WERI-Rb-1 (cell line): ENCODE data around the gene WDR73.

Experiments
- DNase-seq: peaks from one replicate; pipeline ENCODE4 v3.0.0-alpha.2; 2020
- H3K27ac ChIP-seq: fragments of 250-450 bp; sonication (Bioruptor Pico); 2 replicates; pipeline ENCODE4 v1.5.1; 2020; ENCODE audit warnings: mild to moderate bottlenecking, moderate library complexity
- H3K27me3 ChIP-seq: fragments of 250-450 bp; sonication (Bioruptor Pico); 2 replicates; pipeline ENCODE4 v1.5.1; 2021; ENCODE audit warnings: mild to moderate bottlenecking, low read depth, moderate library complexity; ENCODE audit not compliant: insufficient read depth, severe bottlenecking
- H3K36me3 ChIP-seq: fragments of 250-450 bp; sonication (Bioruptor Pico); 2 replicates; pipeline ENCODE4 v1.5.1; 2020; ENCODE audit warnings: mild to moderate bottlenecking, moderate library complexity
- H3K4me3 ChIP-seq: 2 replicates; pipeline ENCODE4 v1.5.1; 2011; ENCODE audit warnings: low read depth, mild to moderate bottlenecking, control low read depth, low read length
- H3K9me3 ChIP-seq: fragments of 250-450 bp; sonication (Bioruptor Pico); 2 replicates; pipeline ENCODE4 v1.5.1; 2021; ENCODE audit warnings: mild to moderate bottlenecking, moderate library complexity; ENCODE audit not compliant: severe bottlenecking
- CTCF ChIP-seq: IDR thresholded peaks from 2 replicates; pipeline ENCODE4 v1.5.1; 2011; ENCODE audit warnings: low read depth, mild to moderate bottlenecking, control low read depth, inconsistent platforms, low read length

Gene WDR73

GRCh38 chr15:84681831-84682230 is 27.7 kb upstream of the WDR73 start:
- no peak overlapping the region for H3K4me3 ChIP-seq
- H3K36me3 ChIP-seq: peaks cover 82% of the 10 kb centered on the region
- H3K27me3 ChIP-seq: no peaks in the 10 kb centered on the region
- H3K9me3 ChIP-seq: no peaks in the 10 kb centered on the region
- DNase-seq: no peak
- no peak overlapping the region for H3K27ac ChIP-seq
- TF ChIP-seq CTCF: no peak

- Histone ChIP-seq H3K9me3 (no peaks in the 10 kb centered on the region), H3K27me3 (no peaks in the 10 kb centered on the region), H3K27ac (no peak overlapping the region), H3K4me3 (no peak overlapping the region), H3K36me3 (peaks cover 40% of the 10 kb centered on the region)
- DNase-seq: no peak
- TF ChIP-seq CTCF: no peak
Measured at GRCh38 chr15:84671211-84671610, 17.1 kb upstream of the WDR73 start.

- no peak for TF ChIP-seq CTCF
- H3K27me3 ChIP-seq: no peaks in the 10 kb centered on the region
- H3K4me3 ChIP-seq: no peak overlapping the region
- H3K27ac ChIP-seq: no peak overlapping the region
- DNase-seq: no peak
- H3K9me3 ChIP-seq: no peaks in the 10 kb centered on the region
- H3K36me3 ChIP-seq: peaks cover 47% of the 10 kb centered on the region
Measured at GRCh38 chr15:84669726-84670125, 15.6 kb upstream of the WDR73 start.

GRCh38 chr15:84668221-84668982 is 14.3 kb upstream of the WDR73 start:
- Histone ChIP-seq H3K27me3 (no peaks in the 10 kb centered on the region), H3K36me3 (peaks cover 38% of the 10 kb centered on the region), H3K9me3 (no peaks in the 10 kb centered on the region), H3K27ac (no peak overlapping the region), H3K4me3 (no peak overlapping the region)
- TF ChIP-seq CTCF: no peak
- DNase-seq: no peak

GRCh38 chr15:84666373-84666772 is 12.3 kb upstream of the WDR73 start:
- no peaks in the 10 kb centered on the region for H3K27me3 ChIP-seq
- no peak for DNase-seq
- peaks cover 34% of the 10 kb centered on the region for H3K36me3 ChIP-seq
- no peak overlapping the region for H3K27ac ChIP-seq
- H3K9me3 ChIP-seq: no peaks in the 10 kb centered on the region
- no peak for TF ChIP-seq CTCF
- H3K4me3 ChIP-seq: no peak overlapping the region

- no peak for TF ChIP-seq CTCF
- Histone ChIP-seq H3K27me3 (no peaks in the 10 kb centered on the region), H3K27ac (no peak overlapping the region), H3K36me3 (peaks cover 10% of the 10 kb centered on the region), H3K9me3 (no peaks in the 10 kb centered on the region), H3K4me3 (no peak overlapping the region)
- DNase-seq: no peak
Measured at GRCh38 chr15:84661001-84661400, 6.9 kb upstream of the WDR73 start.
